Keratinocyte (primary cell): ENCODE measurements around the gene BMPR1B.

Experiments used
- CTCF ChIP-seq, 3 experiments: IDR thresholded peaks in 1 of 3; conservative IDR thresholded peaks in 1 of 3; optimal IDR thresholded peaks in 1 of 3; 2 replicates in 2 of 3; 3 replicates in 1 of 3; pipeline versions ENCODE3 to v1.5.1; 2011; ENCODE audit warnings: low read length in 3 of 3, mild to moderate bottlenecking in 3 of 3, moderate library complexity in 2 of 3, control low read depth in 1 of 3, inconsistent platforms in 1 of 3; ENCODE audit not compliant: insufficient read depth in 2 of 3; ENCODE audit errors: extremely low read depth in 1 of 3
- EZH2 ChIP-seq: IDR thresholded peaks from one replicate; pipeline ENCODE4 v1.6.1; 2012; ENCODE audit warnings: inconsistent platforms, mild to moderate bottlenecking, low read length, moderate library complexity

DNA sequence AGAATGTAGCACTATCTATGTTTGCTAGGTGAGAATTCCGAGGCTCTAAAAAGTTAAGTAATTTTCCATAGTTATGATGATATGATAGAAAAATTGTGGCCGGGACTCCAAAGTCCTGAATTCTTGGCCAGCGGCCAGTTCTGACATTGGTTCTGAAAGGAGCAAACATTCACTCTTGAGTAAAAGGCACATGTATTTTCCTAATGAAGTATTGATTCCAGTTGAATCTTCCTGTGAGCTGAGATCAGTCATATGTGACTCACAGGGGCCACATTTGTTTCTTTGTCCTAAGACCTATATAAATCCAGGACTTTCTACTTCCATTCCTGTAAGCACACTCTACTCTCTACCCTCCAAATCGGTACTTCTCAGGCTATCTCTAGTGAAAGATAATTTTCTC is 349.9 kb downstream of the BMPR1B start:
- TF ChIP-seq CTCF (optimal IDR thresholded peaks at IDR 0.05 in 1 of 3, IDR thresholded peaks at IDR 0.05 in 1 of 3, conservative IDR thresholded peaks at IDR 0.05 in 1 of 3; ENCODE audit: extremely low read depth in 1 of 3, insufficient read depth in 2 of 3, low read length in 3 of 3) (no peak), EZH2 (no peak)
